ENCODE measurements around the gene FZD1. TPM values are rescaled to one million over a fixed set of nuclear protein-coding genes. Genes with fewer than 3 reads are reported as not detected.
A peak's percentile ranks its signal among the peaks of the same experiment; 100 is the strongest.

The FZD1 gene
- total RNA-seq, 1 donor from 2014 or later = 11.5 TPM

- Histone ChIP-seq H3K27me3 (ENCODE audit: control insufficient read depth in 3 of 3, insufficient read depth in 3 of 3, low read length in 3 of 3) (no peaks in the 10 kb centered on the region), H3K4me1 (ENCODE audit: control insufficient read depth in 3 of 3, insufficient read depth in 3 of 3, low read length in 3 of 3) (peaks cover 5 to 9% (median 7%) of the 10 kb centered on the region in 3 donors), H3K4me3 (ENCODE audit: low read length in 3 of 3) (no peak overlapping the region), H3K9ac (ENCODE audit: low read depth in 1 of 3, low read length in 3 of 3) (no peak overlapping the region), H3K9me3 (ENCODE audit: control insufficient read depth in 3 of 3, low read length in 3 of 3) (no peaks in the 10 kb centered on the region), H3K36me3 (ENCODE audit: control insufficient read depth in 3 of 3, insufficient read depth in 3 of 3, low read length in 3 of 3) (no peaks in the 10 kb centered on the region), H3K27ac (ENCODE audit: low read depth, low read length) (no peak overlapping the region)
These were observed 24.5 kb upstream of the FZD1 start for GRCh38 chr7:91239772-91240171.

DNA sequence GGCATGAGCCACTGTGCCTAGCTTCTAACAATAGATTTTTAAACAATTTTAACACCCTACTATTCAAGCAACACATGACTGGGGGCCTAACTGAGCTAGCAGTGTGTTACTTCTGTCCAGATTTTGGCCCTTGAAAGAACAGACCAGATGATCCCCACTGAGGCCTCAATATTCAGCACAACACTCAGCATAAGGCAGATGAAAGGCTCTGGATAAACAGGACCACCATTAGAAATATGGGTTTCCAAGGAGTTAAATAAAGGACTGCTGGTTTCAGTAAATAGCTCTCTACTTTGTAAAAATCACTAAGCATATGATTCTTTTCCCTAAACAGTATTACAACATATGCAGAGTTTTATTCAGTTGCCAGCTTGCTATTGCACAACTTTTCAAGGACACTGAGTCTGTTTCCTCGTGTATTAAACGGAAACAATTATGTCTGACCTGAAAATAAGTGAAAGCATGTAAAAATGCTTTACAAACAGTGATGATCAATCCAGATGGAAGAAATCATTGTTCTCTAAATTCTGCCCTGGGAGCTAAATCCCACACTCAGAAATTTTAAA, 23.8 kb upstream of the FZD1 start:
- no peak overlapping the region for H3K9ac ChIP-seq (ENCODE audit: low read depth in 1 of 3, low read length in 3 of 3)
- peaks cover 5 to 9% (median 7%) of the 10 kb centered on the region in 3 donors for H3K4me1 ChIP-seq (ENCODE audit: control insufficient read depth in 3 of 3, insufficient read depth in 3 of 3, low read length in 3 of 3)
- H3K27me3 ChIP-seq (ENCODE audit: control insufficient read depth in 3 of 3, insufficient read depth in 3 of 3, low read length in 3 of 3) = no peaks in the 10 kb centered on the region
- H3K4me3 ChIP-seq (ENCODE audit: low read length in 3 of 3) = no peak overlapping the region
- H3K36me3 ChIP-seq (ENCODE audit: control insufficient read depth in 3 of 3, insufficient read depth in 3 of 3, low read length in 3 of 3) = no peaks in the 10 kb centered on the region
- H3K9me3 ChIP-seq (ENCODE audit: control insufficient read depth in 3 of 3, low read length in 3 of 3) = no peaks in the 10 kb centered on the region
- H3K27ac ChIP-seq (ENCODE audit: low read depth, low read length) = peak overlapping the region; percentile 42

DNA sequence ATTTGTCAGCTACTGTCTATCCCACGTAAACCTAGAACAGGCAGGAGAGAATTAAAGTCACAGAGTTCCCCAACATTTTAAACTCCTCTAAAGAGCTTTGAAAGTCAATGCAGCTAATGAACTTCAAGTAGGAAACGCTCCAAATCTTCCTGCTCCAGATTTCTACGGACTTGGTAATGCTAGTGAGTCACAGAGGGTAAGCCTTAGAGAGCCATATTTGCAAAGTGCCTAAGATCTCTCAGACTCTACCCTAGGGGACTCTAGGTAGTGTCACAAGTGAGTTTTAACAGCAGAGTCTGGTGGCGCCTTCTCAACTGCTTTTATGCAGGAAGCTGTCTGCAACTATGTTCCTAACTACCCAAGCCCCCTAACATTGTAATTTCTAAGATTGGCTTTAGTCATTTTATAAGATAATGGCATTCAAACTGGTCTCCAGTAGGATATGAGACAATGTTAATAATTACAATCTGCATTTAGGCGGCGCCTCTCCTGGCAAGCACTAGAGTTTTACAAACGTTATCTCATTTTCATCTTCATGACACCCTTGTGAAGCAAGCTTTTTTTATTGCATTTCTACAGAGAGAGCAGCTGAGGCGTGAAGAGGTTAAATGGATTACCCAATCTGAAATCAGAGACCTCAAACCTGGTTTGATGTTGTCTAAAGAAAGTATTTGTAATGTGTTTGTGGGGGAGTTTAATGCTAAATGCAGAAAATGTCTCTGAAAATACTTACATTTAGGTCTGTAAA, 22.0 kb upstream of the FZD1 start:
- Histone ChIP-seq H3K4me1 (ENCODE audit: control insufficient read depth in 3 of 3, insufficient read depth in 3 of 3, low read length in 3 of 3) (peaks cover 5 to 9% (median 7%) of the 10 kb centered on the region in 3 donors), H3K27me3 (ENCODE audit: control insufficient read depth in 3 of 3, insufficient read depth in 3 of 3, low read length in 3 of 3) (no peaks in the 10 kb centered on the region), H3K9ac (ENCODE audit: low read depth in 1 of 3, low read length in 3 of 3) (no peak overlapping the region), H3K36me3 (ENCODE audit: control insufficient read depth in 3 of 3, insufficient read depth in 3 of 3, low read length in 3 of 3) (no peaks in the 10 kb centered on the region), H3K27ac (ENCODE audit: low read depth, low read length) (no peak overlapping the region), H3K4me3 (ENCODE audit: low read length in 3 of 3) (no peak overlapping the region), H3K9me3 (ENCODE audit: control insufficient read depth in 3 of 3, low read length in 3 of 3) (no peaks in the 10 kb centered on the region)

GRCh38 chr7:91243591-91244301, 20.5 kb upstream of the FZD1 start:
- H3K27me3 ChIP-seq (ENCODE audit: control insufficient read depth in 3 of 3, insufficient read depth in 3 of 3, low read length in 3 of 3) = no peaks in the 10 kb centered on the region
- no peak overlapping the region for H3K4me3 ChIP-seq (ENCODE audit: low read length in 3 of 3)
- H3K27ac ChIP-seq (ENCODE audit: low read depth, low read length) = no peak overlapping the region
- H3K4me1 ChIP-seq (ENCODE audit: control insufficient read depth in 3 of 3, insufficient read depth in 3 of 3, low read length in 3 of 3) = peaks cover 5 to 9% (median 7%) of the 10 kb centered on the region in 3 donors
- H3K9me3 ChIP-seq (ENCODE audit: control insufficient read depth in 3 of 3, low read length in 3 of 3) = no peaks in the 10 kb centered on the region
- H3K36me3 ChIP-seq (ENCODE audit: control insufficient read depth in 3 of 3, insufficient read depth in 3 of 3, low read length in 3 of 3) = no peaks in the 10 kb centered on the region
- no peak overlapping the region for H3K9ac ChIP-seq (ENCODE audit: low read depth in 1 of 3, low read length in 3 of 3)

- Histone ChIP-seq H3K9ac (ENCODE audit: low read depth in 1 of 3, low read length in 3 of 3) (no peak overlapping the region), H3K9me3 (ENCODE audit: control insufficient read depth in 3 of 3, low read length in 3 of 3) (no peaks in the 10 kb centered on the region), H3K27ac (ENCODE audit: low read depth, low read length) (no peak overlapping the region)
These were observed 16.7 kb upstream of the FZD1 start for GRCh38 chr7:91247500-91247899.

DNA sequence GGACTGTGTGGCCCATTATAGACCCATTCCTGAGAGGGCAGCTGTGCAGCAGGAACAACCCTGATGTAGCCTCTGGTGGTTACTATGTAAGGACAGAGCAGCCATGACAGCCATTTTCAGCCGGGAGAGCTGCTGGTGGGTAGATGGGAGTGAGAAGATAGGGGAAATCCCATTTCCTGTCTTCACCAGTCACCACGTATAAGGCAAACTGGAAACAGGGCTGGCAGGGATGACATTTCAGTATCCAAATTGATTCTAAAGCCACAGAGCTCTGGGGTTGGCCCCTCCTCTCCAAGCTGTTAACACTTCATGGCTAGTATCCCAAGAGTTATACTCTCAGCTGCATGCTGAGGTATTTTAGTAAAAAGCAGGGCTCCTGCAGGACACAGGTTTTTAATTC, 15.2 kb upstream of the FZD1 start:
- Histone ChIP-seq H3K4me3 (ENCODE audit: low read length in 3 of 3) (no peak overlapping the region), H3K27me3 (ENCODE audit: control insufficient read depth in 3 of 3, insufficient read depth in 3 of 3, low read length in 3 of 3) (no peaks in the 10 kb centered on the region), H3K36me3 (ENCODE audit: control insufficient read depth in 3 of 3, insufficient read depth in 3 of 3, low read length in 3 of 3) (no peaks in the 10 kb centered on the region), H3K27ac (ENCODE audit: low read depth, low read length) (no peak overlapping the region), H3K4me1 (ENCODE audit: control insufficient read depth in 3 of 3, insufficient read depth in 3 of 3, low read length in 3 of 3) (no peaks in the 10 kb centered on the region), H3K9me3 (ENCODE audit: control insufficient read depth in 3 of 3, low read length in 3 of 3) (no peaks in the 10 kb centered on the region), H3K9ac (ENCODE audit: low read depth in 1 of 3, low read length in 3 of 3) (no peak overlapping the region)

More at GRCh38 chr7:91247500-91247899, 16.7 kb upstream of the FZD1 start:
- Histone ChIP-seq H3K4me1 (ENCODE audit: control insufficient read depth in 3 of 3, insufficient read depth in 3 of 3, low read length in 3 of 3) (no peaks in the 10 kb centered on the region), H3K36me3 (ENCODE audit: control insufficient read depth in 3 of 3, insufficient read depth in 3 of 3, low read length in 3 of 3) (no peaks in the 10 kb centered on the region), H3K4me3 (ENCODE audit: low read length in 3 of 3) (no peak overlapping the region), H3K27me3 (ENCODE audit: control insufficient read depth in 3 of 3, insufficient read depth in 3 of 3, low read length in 3 of 3) (no peaks in the 10 kb centered on the region)

GRCh38 chr7:91249506-91250233, 14.6 kb upstream of the FZD1 start:
- no peaks in the 10 kb centered on the region for H3K27me3 ChIP-seq (ENCODE audit: control insufficient read depth in 3 of 3, insufficient read depth in 3 of 3, low read length in 3 of 3)
- no peak overlapping the region for H3K4me3 ChIP-seq (ENCODE audit: low read length in 3 of 3)
- no peak overlapping the region for H3K9ac ChIP-seq (ENCODE audit: low read depth in 1 of 3, low read length in 3 of 3)
- H3K36me3 ChIP-seq (ENCODE audit: control insufficient read depth in 3 of 3, insufficient read depth in 3 of 3, low read length in 3 of 3) = no peaks in the 10 kb centered on the region
- H3K9me3 ChIP-seq (ENCODE audit: control insufficient read depth in 3 of 3, low read length in 3 of 3) = no peaks in the 10 kb centered on the region
- H3K27ac ChIP-seq (ENCODE audit: low read depth, low read length) = no peak overlapping the region
- no peaks in the 10 kb centered on the region for H3K4me1 ChIP-seq (ENCODE audit: control insufficient read depth in 3 of 3, insufficient read depth in 3 of 3, low read length in 3 of 3)

DNA sequence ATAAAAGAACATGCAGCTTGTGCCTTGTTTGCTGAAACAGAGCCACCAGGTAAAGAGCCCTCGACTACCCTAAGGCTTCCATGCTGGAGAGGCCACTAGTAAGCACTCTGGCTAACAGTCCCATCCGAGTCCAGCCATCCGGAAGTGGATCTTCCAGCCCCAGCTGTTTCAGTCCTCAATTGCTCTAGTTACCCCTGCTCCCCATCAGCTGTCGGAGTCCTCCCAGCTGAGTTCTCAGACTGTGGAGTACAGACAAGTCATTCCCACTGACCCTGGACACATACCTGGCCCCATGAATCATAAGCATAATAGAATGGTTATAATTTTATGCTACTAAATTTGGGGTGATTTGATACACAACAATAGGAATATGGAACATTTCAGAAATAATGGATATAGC, 13.5 kb upstream of the FZD1 start:
- H3K4me1 ChIP-seq (ENCODE audit: control insufficient read depth in 3 of 3, insufficient read depth in 3 of 3, low read length in 3 of 3) = no peaks in the 10 kb centered on the region
- H3K4me3 ChIP-seq (ENCODE audit: low read length in 3 of 3) = no peak overlapping the region
- H3K9me3 ChIP-seq (ENCODE audit: control insufficient read depth in 3 of 3, low read length in 3 of 3) = no peaks in the 10 kb centered on the region
- no peak overlapping the region for H3K27ac ChIP-seq (ENCODE audit: low read depth, low read length)
- H3K27me3 ChIP-seq (ENCODE audit: control insufficient read depth in 3 of 3, insufficient read depth in 3 of 3, low read length in 3 of 3) = no peaks in the 10 kb centered on the region
- no peaks in the 10 kb centered on the region for H3K36me3 ChIP-seq (ENCODE audit: control insufficient read depth in 3 of 3, insufficient read depth in 3 of 3, low read length in 3 of 3)
- no peak overlapping the region for H3K9ac ChIP-seq (ENCODE audit: low read depth in 1 of 3, low read length in 3 of 3)

DNA sequence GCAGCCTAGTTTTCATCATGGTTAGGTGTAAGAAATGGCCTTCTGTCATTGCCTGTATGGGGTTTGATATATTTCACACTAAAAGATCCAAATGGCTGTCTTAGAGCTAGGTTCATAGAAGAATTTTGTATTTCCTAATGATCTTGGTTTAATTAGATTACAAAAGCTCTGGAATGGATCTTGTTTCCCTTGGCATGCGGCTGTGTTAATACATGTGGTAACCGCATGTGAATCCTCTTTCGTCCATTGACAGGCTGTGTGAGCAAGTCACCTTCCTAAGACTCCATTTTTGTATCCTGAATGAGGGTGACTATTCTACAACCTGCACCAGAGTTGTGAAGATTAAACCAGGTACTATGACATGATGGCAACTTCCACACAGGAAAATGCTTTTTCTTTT, 12.4 kb upstream of the FZD1 start:
- Histone ChIP-seq H3K36me3 (ENCODE audit: control insufficient read depth in 3 of 3, insufficient read depth in 3 of 3, low read length in 3 of 3) (no peaks in the 10 kb centered on the region), H3K4me3 (ENCODE audit: low read length in 3 of 3) (no peak overlapping the region), H3K9me3 (ENCODE audit: control insufficient read depth in 3 of 3, low read length in 3 of 3) (no peaks in the 10 kb centered on the region), H3K27me3 (ENCODE audit: control insufficient read depth in 3 of 3, insufficient read depth in 3 of 3, low read length in 3 of 3) (no peaks in the 10 kb centered on the region), H3K27ac (ENCODE audit: low read depth, low read length) (no peak overlapping the region), H3K4me1 (ENCODE audit: control insufficient read depth in 3 of 3, insufficient read depth in 3 of 3, low read length in 3 of 3) (no peaks in the 10 kb centered on the region), H3K9ac (ENCODE audit: low read depth in 1 of 3, low read length in 3 of 3) (no peak overlapping the region)

All from skeletal muscle tissue (tissue), 4 donors.